NCI-H128 (cell line): ENCODE results near the gene ADAMTS17.

Source experiments
- DNase-seq: peaks from one replicate; lab custom pipeline; 2025; ENCODE audit not compliant: unreplicated experiment; lab: John Stamatoyannopoulos, UW

ADAMTS17 gene

DNA sequence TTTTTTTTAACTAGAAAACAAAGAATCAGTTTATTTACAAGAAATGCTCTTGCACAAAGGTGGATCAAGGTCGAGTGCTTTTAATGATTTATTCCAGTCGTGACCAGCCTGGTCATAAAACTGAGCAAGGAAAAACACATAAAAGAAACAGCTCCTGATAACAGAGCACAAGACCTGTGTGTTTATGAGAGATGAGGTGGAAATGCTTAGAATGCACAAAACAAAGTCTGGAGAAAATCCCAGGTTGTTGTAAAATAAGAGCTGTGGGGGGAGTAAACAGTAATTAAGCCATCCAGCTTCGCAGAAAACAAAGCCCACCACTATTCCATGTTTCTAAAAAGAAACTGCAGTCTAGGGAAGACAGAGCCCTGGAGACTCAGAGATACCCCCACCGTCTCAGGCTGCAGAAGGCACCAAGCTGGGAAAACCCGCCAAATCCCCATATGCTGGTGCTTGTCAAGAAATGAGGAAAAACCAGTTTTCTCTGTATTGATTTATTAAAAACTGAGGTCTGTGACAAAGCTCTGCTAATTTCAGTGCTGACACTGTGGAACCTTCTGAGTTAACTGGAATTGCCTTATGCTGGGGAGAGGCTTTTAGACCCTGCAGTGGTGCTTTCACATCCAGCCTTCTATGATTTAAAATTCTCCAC is 139.3 kb downstream of the ADAMTS17 start:
- no peak for DNase-seq

DNA sequence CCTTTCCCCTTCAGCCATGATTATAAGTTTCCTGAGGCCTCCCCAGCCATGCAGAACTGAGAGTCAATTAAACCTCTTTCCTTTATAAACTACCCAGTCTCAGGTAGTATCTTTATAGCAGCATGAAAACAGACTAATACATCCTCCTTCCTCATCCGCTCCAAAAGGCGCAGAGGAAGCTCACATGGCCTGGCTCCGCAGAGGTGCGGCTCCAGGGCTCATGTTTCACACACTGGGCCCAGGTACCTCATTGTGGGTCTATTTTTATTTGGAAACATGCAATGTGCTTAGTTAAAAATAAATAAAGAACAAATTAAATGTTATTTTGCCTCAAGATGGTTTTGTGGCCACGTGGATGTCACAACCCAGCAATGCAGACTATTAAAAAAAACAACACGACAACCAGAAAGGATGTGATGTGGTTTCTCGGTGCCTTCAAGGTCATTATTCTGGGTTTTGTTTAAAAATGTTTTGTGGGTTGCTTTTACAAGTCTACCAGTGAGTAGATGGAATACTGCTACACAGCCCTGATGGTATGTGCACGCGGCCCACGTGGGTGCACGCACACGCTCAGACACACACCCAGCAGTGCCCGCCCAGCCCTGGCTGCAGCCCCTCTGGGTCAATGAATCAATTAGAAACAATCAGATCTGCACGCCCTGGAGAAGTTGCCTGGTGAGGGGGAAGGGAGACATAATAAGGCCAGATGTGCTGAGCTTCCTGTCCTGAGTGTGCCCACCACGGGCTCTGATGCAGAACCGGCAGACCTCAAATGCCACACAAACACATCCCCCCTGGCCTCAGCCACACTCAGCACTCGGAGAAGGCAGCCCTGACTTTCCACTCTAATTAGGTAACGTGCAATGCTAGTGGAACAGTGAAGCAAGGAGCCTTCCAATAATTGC is 140.1 kb downstream of the ADAMTS17 start:
- no peak for DNase-seq

DNA sequence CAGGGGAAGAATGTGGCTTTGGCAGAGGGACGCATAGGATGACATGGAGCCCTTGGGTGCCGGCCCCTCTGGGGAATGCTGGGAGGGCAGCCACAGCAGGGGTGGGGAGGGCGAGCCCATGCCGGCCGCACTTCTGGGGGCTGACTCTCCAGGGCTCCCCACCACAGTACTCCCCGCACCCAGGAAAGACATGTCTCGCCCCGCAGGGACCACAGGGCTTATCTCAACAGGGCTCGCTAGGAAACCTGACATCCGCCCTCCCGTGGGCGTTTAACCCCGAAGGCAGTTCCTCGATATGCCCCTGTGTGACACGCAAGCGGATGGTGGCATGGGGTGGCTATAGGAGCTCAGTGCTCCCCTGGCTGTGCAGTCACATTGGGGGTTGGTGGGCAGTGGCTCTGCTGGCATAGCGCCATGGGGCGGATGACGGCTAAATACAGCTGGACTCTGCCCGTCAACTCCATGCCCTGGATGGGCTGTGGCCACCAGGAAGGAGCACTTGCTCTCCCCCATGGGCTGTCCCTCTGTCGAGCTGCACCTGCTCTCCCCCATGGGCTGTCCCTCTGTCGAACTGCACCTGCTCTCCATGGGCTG is 141.4 kb downstream of the ADAMTS17 start:
- no peak for DNase-seq

DNA sequence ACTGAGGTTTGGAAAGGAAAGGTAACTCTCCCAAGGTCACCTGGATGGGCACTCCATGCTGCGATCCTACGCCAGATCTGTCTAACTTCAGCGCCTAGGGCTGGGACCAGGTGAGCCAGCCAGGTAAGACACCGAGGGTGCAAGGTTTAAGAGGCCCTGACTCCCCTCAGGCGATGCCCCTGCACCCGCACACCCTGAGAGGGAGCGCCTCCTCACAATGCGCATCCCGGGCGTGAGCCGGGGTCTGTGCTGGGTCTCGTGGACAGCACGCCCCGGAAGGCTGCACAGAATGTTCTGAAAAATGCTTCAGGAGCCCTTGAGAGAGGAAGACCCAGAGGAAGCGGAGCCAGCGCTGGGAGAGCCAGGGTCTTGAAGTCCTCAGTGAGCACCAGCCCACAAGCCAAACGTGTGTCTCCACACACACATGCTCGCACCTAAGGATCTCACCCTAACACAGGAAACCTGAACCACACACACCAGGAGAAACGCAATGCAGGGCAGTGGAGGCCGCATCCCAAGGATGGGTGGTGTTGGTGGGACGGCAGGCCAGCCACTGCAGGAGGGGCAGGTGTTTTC is 142.0 kb downstream of the ADAMTS17 start:
- no peak for DNase-seq

DNA sequence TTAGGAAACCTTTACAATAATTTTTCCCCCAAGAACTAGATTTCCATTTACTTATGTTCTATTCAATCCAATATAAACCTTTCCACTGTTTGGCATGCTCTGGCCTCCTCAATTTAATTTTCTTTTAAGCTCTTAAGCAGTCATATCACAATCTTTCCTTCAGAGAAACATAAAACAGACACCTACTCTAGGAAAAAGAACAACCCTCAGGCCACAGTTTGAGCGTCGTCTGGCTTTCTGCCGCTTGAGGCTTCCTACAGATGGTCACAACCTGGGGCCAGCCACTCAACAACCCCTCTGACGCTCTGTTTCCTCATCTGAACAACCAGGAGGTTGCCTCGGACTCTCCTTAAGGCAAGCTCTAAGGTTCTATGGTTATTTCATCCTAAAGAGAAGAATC is 143.3 kb downstream of the ADAMTS17 start:
- no peak for DNase-seq

DNA sequence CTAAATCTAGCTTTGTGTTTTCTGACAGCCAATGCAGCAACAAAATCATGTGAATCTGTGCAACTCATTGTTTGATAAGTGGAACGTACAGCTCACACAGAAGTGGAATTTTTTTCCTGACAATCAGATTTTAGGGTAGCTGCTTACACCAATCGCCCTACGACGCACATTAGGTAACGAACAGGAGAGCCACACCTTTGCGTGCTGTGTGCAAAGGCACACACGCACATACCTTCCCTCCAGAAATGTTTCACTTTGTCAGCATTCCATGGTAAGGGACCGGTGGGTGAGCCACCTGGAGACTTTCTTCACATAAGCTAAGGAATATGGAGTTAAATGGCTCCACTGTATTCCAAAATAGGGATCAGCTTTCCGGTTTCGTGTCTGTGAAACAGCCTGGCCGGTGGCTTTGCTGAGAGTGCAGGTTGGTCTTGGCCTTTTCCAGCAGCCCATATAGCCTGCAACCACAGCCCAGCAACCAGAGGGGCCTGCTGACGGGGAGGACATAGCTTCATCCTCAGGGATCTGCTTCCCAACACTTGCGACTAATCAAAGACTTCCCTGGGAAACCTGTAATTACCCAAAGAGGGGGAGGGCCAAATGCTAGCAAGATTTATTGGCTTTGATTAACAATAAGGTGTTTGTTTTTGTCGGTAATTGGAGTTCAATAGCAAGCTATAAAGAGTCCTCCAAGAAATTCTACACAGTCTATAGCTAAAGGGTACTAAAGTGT is 145.3 kb downstream of the ADAMTS17 start:
- no peak for DNase-seq

DNA sequence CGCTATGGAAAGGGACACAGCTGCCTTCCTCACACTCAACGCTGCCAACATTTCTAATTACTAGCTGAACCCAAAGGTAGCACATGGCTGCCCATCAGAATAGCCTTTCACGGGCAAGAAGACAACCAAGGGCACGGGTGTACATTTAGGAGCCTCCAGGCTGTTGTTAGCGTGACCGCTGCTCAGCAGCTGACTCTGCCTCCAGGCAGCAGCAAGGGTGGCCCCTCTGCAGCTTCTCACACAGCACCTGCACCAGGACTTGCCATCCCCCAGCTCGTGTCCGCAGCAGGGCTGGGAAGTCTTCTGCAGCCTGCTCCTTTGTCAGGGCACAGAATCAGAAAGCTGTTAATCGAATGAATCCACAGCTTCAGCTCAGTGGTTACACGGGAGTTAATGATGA is 146.8 kb downstream of the ADAMTS17 start:
- no peak for DNase-seq

DNA sequence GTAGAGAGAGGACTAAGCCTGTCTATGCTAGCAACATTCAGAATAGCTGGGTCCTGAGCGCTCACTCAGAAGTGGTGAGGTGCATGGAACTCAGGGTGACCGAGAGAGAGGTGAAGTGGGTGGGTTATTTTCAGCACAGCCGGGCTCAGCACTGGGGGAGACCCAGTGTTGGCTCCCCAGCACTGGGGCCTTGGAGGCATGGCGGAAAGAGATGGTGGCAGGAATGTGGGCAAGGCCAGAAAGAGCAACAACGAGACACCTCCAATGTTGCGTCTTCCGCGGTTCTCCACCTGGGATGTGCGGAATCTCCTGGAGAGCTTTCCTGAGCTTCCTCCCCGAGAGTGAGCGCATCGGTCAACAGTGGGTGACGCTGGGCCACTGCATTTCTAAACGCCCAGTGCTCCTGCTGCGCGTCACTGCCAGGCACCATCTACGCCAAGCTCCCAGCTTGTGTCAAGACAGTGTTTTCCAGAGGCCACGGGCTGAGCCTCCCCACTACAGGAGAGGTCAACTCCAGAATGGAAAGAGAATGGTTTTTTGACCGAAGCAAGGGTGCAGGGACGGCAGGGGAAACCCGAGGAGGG is 148.4 kb downstream of the ADAMTS17 start:
- no peak for DNase-seq

DNA sequence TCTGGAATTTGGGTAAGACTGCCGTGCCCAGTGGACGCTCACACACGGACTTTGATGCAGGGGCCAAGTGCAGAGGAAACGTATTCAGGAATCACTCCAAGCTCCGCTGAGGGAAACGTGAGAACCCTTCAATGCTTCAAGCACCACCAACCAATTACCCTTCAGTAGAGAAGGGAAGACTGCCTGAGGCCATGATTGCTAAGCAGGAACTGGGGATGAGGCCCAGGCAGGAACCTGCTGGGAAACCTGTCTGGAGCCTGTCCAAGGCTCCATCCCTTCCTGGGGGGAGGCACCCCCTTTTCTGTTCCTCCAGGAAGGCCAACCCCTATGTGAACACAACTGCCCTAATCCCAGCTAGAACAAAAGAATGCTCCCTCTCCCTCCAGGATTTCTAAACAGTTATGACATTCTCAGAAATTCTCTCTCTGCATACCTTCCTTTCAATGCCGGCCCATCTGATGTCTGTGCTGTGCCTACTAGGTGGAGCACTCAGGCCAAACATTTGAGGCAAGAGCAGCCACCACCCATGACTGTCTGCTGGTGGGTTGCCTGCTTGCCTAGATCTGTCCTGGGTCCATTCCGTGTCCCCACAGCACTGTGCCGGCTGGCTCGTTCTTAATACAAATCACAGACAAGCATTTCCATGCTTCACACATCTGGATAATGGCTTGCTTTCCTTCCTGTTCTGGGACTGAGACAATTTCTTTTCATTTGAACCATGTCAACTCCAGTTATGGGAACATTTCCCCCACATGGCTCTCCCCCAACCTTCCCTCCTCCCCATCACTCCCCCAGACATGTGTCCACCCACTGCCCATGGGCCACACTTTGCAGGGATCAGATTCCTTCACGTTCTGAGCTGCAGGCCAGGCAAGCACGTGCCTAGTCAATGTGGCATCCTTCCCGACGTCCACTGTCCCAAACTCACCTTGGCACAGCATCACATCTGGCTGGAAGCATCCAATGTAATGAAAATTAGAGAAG is 149.4 kb downstream of the ADAMTS17 start:
- no peak for DNase-seq

DNA sequence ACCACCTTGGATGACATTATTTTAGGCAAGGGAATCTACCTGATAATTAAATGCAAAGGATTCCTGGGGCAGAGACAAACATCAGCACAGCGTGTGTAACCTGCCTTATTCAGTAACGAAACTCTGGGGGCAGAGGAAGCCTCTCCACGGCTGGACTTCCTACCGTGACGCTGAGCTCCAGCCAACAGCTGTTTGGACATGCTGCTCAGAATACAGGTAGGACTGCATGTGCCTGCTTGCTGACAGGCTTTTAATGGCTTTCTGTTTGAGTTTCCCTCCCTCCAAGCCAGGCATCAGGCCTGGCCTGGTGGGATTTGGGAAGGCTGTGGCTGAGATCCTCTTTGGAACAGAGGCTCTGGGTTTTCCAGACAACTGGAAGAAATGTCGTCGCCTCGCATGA is 150.6 kb downstream of the ADAMTS17 start:
- no peak for DNase-seq

DNA sequence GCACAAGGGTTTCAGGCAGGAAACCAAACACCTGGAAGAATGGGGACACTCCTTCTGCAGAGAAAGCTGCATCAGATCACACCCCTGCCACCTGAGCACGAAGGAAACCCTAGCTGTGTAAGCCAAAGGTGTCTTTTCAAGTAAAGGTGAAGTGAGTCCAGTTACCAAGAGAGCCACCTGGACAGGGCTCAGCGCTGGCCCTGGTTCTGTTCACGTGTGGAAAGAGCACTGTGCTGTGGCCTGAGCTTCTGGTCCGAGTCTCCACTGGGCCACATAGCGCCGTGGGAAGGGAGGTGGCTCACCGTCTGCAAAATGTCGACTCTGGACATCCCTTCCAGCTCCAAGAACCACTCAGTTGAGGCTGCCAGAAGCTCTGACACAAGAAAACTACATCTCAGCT is 151.1 kb downstream of the ADAMTS17 start:
- no peak for DNase-seq

DNA sequence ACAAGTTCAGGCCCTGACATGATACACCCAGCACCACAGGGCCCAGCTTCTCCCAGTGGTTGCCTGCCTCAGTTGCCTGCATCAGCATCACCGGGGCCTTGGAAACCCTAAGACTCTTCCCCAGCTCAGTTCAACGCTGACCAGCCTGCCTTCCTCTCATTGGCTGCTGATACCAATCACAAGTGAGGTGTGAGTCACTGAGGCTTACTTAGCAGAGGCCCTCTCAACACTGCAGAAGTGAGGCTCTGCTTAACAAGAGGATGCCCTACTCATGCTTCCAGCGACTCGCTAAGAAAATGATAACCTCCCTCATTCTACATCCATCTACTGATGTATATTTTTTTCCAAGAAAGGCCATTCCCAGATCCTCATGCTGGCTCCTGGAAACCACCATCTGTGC is 151.9 kb downstream of the ADAMTS17 start:
- DNase-seq: no peak

DNA sequence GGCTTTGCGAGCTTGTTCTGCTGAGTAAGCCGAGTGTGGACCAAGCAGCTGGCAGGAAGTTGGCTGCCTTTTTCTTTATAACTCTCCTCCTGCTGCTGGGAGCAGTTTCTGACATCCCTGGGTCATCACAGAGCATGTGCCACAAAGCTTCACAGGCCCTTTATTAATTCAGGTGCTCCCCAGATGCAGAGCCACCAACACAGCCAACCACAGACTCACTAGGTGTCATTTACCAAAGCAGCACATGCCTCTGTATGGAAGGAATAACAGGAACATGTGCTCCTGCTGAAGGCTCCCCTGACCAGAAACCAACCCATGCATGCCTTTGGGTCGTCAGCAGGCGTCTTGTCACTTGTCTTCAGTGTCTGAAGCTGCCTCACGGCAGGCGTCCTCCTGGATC is 152.5 kb downstream of the ADAMTS17 start:
- DNase-seq: no peak

DNA sequence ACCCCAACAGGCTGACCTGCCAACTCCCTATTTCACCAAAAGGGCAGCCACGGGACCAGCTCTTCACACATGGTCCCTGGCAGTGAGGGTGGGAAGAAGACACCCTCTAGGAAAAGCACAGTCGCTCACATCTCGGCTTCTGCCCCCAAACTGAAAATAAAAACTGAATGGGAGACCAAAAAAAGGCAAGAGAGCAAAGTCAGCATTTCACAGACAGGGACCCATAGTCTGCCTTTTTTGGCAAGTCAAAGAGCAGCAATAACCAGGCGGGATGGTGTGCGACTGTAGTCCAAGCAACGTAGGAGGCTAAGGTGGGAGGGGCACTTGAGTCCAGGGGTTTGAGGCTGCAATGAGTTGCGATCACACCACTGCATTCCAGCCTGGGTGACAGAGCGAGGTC is 154.1 kb downstream of the ADAMTS17 start:
- no peak for DNase-seq

DNA sequence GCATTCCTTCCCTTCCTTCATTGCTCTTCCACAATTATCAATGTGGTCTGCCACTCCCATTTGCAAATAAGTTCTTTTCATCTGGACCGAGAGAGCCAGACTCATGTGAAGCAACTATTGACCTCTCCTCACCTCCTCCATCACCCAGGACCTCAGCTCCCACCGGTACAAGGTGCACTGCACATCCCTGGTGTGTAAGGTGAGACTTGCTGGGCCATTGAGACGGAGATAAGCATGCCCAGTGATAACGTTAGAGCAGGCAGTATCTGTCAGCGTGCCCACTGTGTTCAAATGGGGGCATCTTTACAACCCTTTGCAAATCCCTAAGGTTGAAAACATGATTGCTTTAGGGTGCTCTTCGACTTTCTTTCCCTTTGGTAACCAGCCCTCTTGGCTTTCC is 154.8 kb downstream of the ADAMTS17 start:
- no peak for DNase-seq

DNA sequence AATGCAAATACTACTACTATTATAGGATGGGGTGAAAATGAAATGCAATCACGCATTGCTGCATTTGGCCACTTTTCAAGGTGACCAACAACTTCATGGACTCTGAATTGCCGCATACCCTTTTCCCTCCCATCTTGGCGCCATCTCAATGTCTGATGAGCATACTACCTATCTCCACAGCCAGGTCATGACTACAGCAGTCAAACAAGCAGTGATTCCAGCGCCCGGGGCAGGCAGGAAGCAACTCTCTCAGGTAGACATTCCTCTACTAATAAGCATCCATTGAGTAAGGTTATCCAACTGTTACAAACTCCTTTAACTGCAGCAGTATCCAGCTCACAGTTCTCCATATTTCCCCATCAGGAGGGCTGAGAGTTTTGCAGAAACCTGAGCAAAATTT is 155.4 kb downstream of the ADAMTS17 start:
- DNase-seq: no peak

DNA sequence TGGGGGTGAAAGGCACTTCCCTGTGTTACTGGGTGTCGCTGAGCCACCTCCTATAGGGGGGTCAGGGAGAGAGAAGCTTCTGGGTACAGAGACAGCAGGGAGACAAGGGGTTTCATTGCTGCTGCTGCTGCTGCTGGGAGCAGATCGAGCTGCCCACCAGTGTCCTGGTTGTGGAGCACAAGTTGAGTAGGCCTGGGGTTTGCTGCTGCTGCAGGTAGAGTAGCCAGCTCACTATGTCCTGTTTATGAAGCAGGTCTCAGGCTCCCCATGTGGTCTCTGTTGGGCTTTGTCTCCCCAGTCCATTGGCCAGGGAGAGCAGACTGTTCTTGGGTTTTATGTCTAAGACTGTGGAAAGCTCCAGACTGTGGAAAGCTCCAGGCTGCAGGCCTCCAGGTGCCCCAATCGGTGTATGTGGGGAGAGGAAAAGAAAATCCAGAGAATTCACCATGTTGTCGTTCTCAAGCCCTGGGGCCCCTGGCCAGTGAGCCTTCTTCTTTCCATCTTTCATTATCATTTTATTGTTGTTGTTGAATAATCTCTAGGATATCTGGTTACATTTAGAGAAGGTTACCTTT is 157.8 kb downstream of the ADAMTS17 start:
- no peak for DNase-seq

DNA sequence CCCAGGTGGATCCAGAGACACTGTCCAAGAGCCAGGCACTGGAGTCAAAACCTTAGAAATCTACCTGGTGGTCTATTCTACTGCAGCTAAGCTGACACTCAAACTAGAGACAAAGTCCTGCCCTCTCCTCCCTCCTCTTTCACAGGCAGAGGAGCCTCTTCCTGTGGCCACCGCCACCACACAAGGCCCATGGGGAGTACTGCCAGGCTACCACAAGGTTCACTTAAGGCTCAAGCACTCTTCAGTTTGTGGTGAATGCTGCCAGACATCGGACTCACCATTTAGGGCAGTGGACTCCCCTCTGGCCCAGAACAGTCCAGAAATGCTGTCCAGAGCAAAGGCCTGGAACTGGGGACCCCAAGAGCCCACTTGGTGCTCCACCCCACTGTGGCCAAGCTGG is 160.9 kb downstream of the ADAMTS17 start:
- DNase-seq: no peak

DNA sequence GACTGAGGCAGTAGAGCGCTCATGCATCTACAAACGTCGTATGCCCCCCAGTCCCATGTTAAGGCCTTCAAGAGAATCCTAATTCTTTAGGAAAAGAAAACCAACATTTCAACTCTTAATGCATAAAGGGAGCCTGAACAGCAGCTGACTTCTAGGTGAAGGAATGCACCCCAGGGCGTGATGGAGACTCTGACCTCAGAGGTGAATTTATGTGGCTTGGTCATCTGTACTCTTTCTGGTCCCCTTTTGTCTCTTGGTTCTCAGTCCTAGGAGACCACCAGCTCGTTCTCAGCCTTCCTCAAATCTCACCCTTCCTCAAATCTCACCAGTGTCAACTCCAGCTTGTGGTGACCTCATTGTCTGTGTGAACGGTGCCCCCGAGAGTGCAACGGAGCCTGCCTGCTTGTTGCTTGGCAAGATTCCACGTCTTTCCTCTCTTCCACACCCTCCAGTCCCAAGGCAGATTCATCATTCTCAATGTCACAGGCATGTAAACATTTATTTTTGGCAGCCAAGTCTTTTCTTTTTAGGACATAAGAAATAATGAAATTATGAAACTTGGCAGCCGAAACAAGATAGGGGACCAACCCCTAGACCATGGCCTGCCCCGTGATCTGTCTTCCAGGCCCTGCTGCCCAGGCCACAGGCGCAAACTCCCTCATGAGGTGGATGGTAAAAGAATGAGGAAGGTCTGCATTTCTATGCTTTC is 166.2 kb downstream of the ADAMTS17 start:
- no peak for DNase-seq
